Spleen (tissue), 11 donors: Measurements from ENCODE around the gene NECAB2. TPM values are rescaled to one million over a fixed set of nuclear protein-coding genes. Genes with fewer than 3 reads are reported as not detected.

Experiments used
- DNase-seq: peaks from one replicate; pipeline ENCODE4 v3.0.0-alpha.2; 2020
- H3K27ac ChIP-seq, 8 donors: fragments of 200-600 bp; sonication (generic) in 7 of 8; 1 replicate in 4 of 8; 2 replicates in 4 of 8; pipeline versions ENCODE4 v1.5.0 to v1.8.0; 2016 to 2021; ENCODE audit warnings: inconsistent platforms in 4 of 8, mild to moderate bottlenecking in 4 of 8, moderate library complexity in 1 of 8
- H3K27me3 ChIP-seq, 7 donors: fragments of 200-600 bp; sonication (generic) in 6 of 7; replicated peaks in 1 of 7; 1 replicate in 4 of 7; 2 replicates in 3 of 7; pipeline versions ENCODE4 v1.5.0 to v1.8.0; 2016 to 2021; ENCODE audit warnings: inconsistent platforms in 3 of 7, mild to moderate bottlenecking in 1 of 7
- H3K36me3 ChIP-seq, 6 donors: fragments of 200-600 bp; sonication (generic) in 5 of 6; 1 replicate in 4 of 6; 2 replicates in 2 of 6; pipeline versions ENCODE4 v1.5.0 to v1.8.0; 2016 to 2021; ENCODE audit warnings: inconsistent platforms in 2 of 6
- H3K4me1 ChIP-seq, 6 donors: fragments of 200-600 bp; sonication (generic) in 5 of 6; 1 replicate in 3 of 6; 2 replicates in 3 of 6; pipeline versions ENCODE4 v1.5.0 to v1.8.0; 2016 to 2021; ENCODE audit warnings: inconsistent platforms in 3 of 6
- H3K4me3 ChIP-seq, 8 donors: fragments of 200-600 bp; sonication (generic) in 7 of 8; 1 replicate in 4 of 8; 2 replicates in 4 of 8; pipeline versions ENCODE4 v1.5.0 to v1.8.0; 2016 to 2021; ENCODE audit warnings: inconsistent platforms in 4 of 8, mild to moderate bottlenecking in 4 of 8, moderate library complexity in 2 of 8
- H3K9me3 ChIP-seq, 8 donors: fragments of 200-600 bp; sonication (generic) in 7 of 8; 1 replicate in 4 of 8; 2 replicates in 4 of 8; pipeline versions ENCODE4 v1.5.0 to v1.8.0; 2016 to 2021; ENCODE audit warnings: inconsistent platforms in 4 of 8
- CTCF ChIP-seq, 11 experiments: fragments of 200-600 bp in 7 of 11; fragments of 450-650 bp in 4 of 11; sonication (generic) in 4 of 11; IDR thresholded peaks in 8 of 11; conservative IDR thresholded peaks in 3 of 11; 1 replicate in 7 of 11; 2 replicates in 4 of 11; pipeline versions ENCODE4 v1.4.0 to v1.8.0; 2016 to 2021; ENCODE audit warnings: antibody characterized with exemption in 11 of 11, inconsistent platforms in 4 of 11, mild to moderate bottlenecking in 1 of 11
- POLR2A ChIP-seq, 3 donors: fragments of 450-650 bp; IDR thresholded peaks; one replicate each; pipeline ENCODE4 v1.5.1; 2017; ENCODE audit warnings: antibody characterized with exemption in 3 of 3, mild to moderate bottlenecking in 1 of 3
- POLR2AphosphoS5 ChIP-seq, 3 donors: sonication (generic); formaldehyde crosslinking; IDR thresholded peaks; one replicate each; pipeline ENCODE4 v1.5.1; 2017; ENCODE audit warnings: antibody characterized with exemption in 3 of 3
- WGBS, 5 donors: extraction: QIAGEN DNeasy Blood & Tissue Kit in 3 of 5; methylation state at CpG; one replicate each; pipeline versions ENCODE4 v1.1.5 to v1.1.7; 2013 to 2018; 5-methylcytosine and 5-hydroxymethylcytosine counted together
- intact Hi-C: fragments of 100-400 bp; cut with DNase I; formaldehyde crosslinking; loops from one replicate; pipeline ENCODE4 v1.15.0; 2023; ENCODE audit warnings: low total_unique reads
- polyA plus RNA-seq, 3 donors: library from polyadenylated mRNA; stranded (reverse); fragments of 200-250 nt; gene quantifications; one replicate each; pipeline ENCODE4 v1.2.1, GENCODE V29; 2013
- total RNA-seq, 7 donors: library from RNA; depleted of rRNA in 3 of 7; stranded (reverse); fragments of >200 nt in 3 of 7; fragmentation: NEBNext Ultra II Directional in 4 of 7; extraction: Animal tissue kit (Norgen Biotek cat#: 25700) in 4 of 7; gene quantifications; one replicate each; pipeline versions ENCODE4 v1.1.0 to v1.2.1, GENCODE V29; 2016 to 2021
- donor health status: healthy with polysubstance abuse.
- donor health status: DM: no; HTN: no; CAD: no; lungs with moderate emphysema.
- donor health status: DM: no; HTN: no; CAD: no.
- donor health status: Bipolar disorder and iron deficiency.
- donor health status: healthy.
- donor health status: DM: no; HTN: no; CAD: no.
- donor health status: DM: yes; HTN: yes; CAD: no.

The NECAB2 gene
- total and polyA plus RNA-seq, 10 donors: 0.16 to 3.1 (median 1.2) TPM; not detected in 4

GRCh38 chr16:83943516-83944050 lies 24.5 kb upstream of the NECAB2 start:
- intact Hi-C loops: no loop called here
- DNase-seq: no peak
- WGBS, 5 donors: 92 to 95% (median 93%) methylated on average over 10 of the region's 10 CpGs
- H3K9me3 ChIP-seq: no peaks in the 10 kb centered on the region
- H3K27ac ChIP-seq: no peak overlapping the region
- no peak overlapping the region for H3K4me3 ChIP-seq
- TF ChIP-seq POLR2A (IDR thresholded peaks at IDR 0.05) (no peak), POLR2AphosphoS5 (IDR thresholded peaks at IDR 0.05) (no peak), CTCF (IDR thresholded peaks at IDR 0.05 in 8 of 11, conservative IDR thresholded peaks at IDR 0.05 in 3 of 11) (no peak)
- no peaks in the 10 kb centered on the region for H3K36me3 ChIP-seq
- peaks cover 0 to 32% (median 12%) of the 10 kb centered on the region in 6 donors for H3K4me1 ChIP-seq
- no peaks in the 10 kb centered on the region for H3K27me3 ChIP-seq

GRCh38 chr16:83945587-83945986 lies 22.5 kb upstream of the NECAB2 start:
- intact Hi-C loops: no loop called here
- H3K27ac ChIP-seq: no peak overlapping the region

GRCh38 chr16:83946154-83946780 lies 21.8 kb upstream of the NECAB2 start:
- intact Hi-C loops: no loop called here
- H3K27me3 ChIP-seq: no peaks in the 10 kb centered on the region
- H3K4me1 ChIP-seq: peaks cover 0 to 15% (median 2%) of the 10 kb centered on the region in 6 donors
- H3K27ac ChIP-seq: no peak overlapping the region
- H3K36me3 ChIP-seq: no peaks in the 10 kb centered on the region
- 83 to 93% (median 91%) methylated on average over 23 to 24 of the region's 24 CpGs for WGBS, 5 donors
- TF ChIP-seq CTCF (IDR thresholded peaks at IDR 0.05 in 8 of 11, conservative IDR thresholded peaks at IDR 0.05 in 3 of 11) (no peak), POLR2A (IDR thresholded peaks at IDR 0.05) (no peak), POLR2AphosphoS5 (IDR thresholded peaks at IDR 0.05) (no peak)
- no peaks in the 10 kb centered on the region for H3K9me3 ChIP-seq
- no peak for DNase-seq
- no peak overlapping the region for H3K4me3 ChIP-seq

More at GRCh38 chr16:83945587-83945986, 22.5 kb upstream of the NECAB2 start:
- no peak overlapping the region for H3K4me3 ChIP-seq
- TF ChIP-seq POLR2AphosphoS5 (IDR thresholded peaks at IDR 0.05) (no peak), CTCF (IDR thresholded peaks at IDR 0.05 in 8 of 11, conservative IDR thresholded peaks at IDR 0.05 in 3 of 11) (no peak), POLR2A (IDR thresholded peaks at IDR 0.05) (no peak)
- no peaks in the 10 kb centered on the region for H3K36me3 ChIP-seq
- no peaks in the 10 kb centered on the region for H3K9me3 ChIP-seq
- WGBS, 5 donors: 86 to 96% (median 90%) methylated on average over 10 of the region's 10 CpGs
- no peaks in the 10 kb centered on the region for H3K27me3 ChIP-seq
- peaks cover 0 to 15% (median 2%) of the 10 kb centered on the region in 6 donors for H3K4me1 ChIP-seq
- DNase-seq: no peak

GRCh38 chr16:83946781-83947566 lies 21.1 kb upstream of the NECAB2 start:
- intact Hi-C loops: no loop called here
- TF ChIP-seq POLR2AphosphoS5 (IDR thresholded peaks at IDR 0.05): no peak
- Histone ChIP-seq H3K36me3 (no peaks in the 10 kb centered on the region), H3K27ac (no peak overlapping the region), H3K27me3 (no peaks in the 10 kb centered on the region), H3K4me3 (no peak overlapping the region), H3K4me1 (peaks cover 0 to 15% (median 2%) of the 10 kb centered on the region in 6 donors), H3K9me3 (no peaks in the 10 kb centered on the region)
- WGBS, 5 donors: 68 to 90% (median 85%) methylated on average over 15 to 21 of the region's 21 CpGs
- DNase-seq: no peak
